Naive thymus-derived CD4-positive, alpha-beta T cell (primary cell): ENCODE measurements around the gene BCAT1. TPM values are rescaled to one million over a fixed set of nuclear protein-coding genes. Genes with fewer than 3 reads are reported as not detected.
"Not testable (repeated sequence)": the region's sequence is repeated elsewhere in the genome, so short reads cannot be mapped to it uniquely, and the experiment has no call there.

Experiments
- ATAC-seq: fragments of 150-1000 bp; cut with Tn5 transposase; 2 replicates; pipeline ENCODE4 v1.10.0; 2021; ENCODE audit warnings: mild to moderate bottlenecking, moderate library complexity
- CTCF ChIA-PET: fragments of 350-600 bp; sonication (Branson Sonifier 250); formaldehyde crosslinking; loops from one replicate; lab custom pipeline; 2021; ENCODE audit warnings: antibody characterized with exemption; lab: Charles Lee
- POLR2A ChIA-PET: fragments of 350-600 bp; sonication (Branson Sonifier 250); formaldehyde crosslinking; loops from one replicate; lab custom pipeline; 2021; ENCODE audit warnings: antibody characterized with exemption, inconsistent platforms; lab: Charles Lee
- DNase-seq, 9 donors: peaks; one replicate each; pipeline versions ENCODE4 v3.0.0 to v3.0.0-alpha.2; 2020 to 2022; ENCODE audit warnings: mixed read lengths in 1 of 9
- H3K27ac ChIP-seq: one replicate; pipeline ENCODE4 v1.7.0; 2013; ENCODE audit warnings: mild to moderate bottlenecking, low read depth, low read length, moderate library complexity
- H3K27me3 ChIP-seq, 2 donors: one replicate each; pipeline ENCODE4 v1.7.0; 2013; ENCODE audit warnings: low read length in 2 of 2, mild to moderate bottlenecking in 2 of 2, moderate library complexity in 2 of 2; ENCODE audit not compliant: control insufficient read depth in 2 of 2, insufficient read depth in 2 of 2
- H3K36me3 ChIP-seq, 3 experiments: 1 replicate in 2 of 3; 2 replicates in 1 of 3; pipeline ENCODE4 v1.7.0; 2013; ENCODE audit warnings: low read length in 3 of 3, mild to moderate bottlenecking in 3 of 3, moderate library complexity in 1 of 3; ENCODE audit not compliant: insufficient read depth in 3 of 3, control insufficient read depth in 2 of 3
- H3K4me1 ChIP-seq, 2 donors: one replicate each; pipeline ENCODE4 v1.7.0; 2013; ENCODE audit warnings: low read length in 2 of 2, mild to moderate bottlenecking in 2 of 2, moderate library complexity in 1 of 2; ENCODE audit not compliant: control insufficient read depth in 2 of 2, insufficient read depth in 2 of 2
- H3K4me3 ChIP-seq: 2 replicates; pipeline ENCODE4 v1.7.0; 2013; ENCODE audit warnings: mild to moderate bottlenecking, low read length
- H3K9me3 ChIP-seq, 3 experiments: 1 replicate in 2 of 3; 2 replicates in 1 of 3; pipeline ENCODE4 v1.7.0; 2013; ENCODE audit warnings: low read length in 3 of 3; ENCODE audit not compliant: control insufficient read depth in 2 of 3
- H3K27ac Mint-ChIP-seq, 9 donors: one replicate each; pipeline ENCODE4 v1.8.0; 2020 to 2022; ENCODE audit warnings: mixed read lengths in 9 of 9, mild to moderate bottlenecking in 8 of 9, moderate library complexity in 5 of 9, inconsistent platforms in 2 of 9
- H3K27me3 Mint-ChIP-seq, 5 donors: one replicate each; pipeline ENCODE4 v1.8.0; 2021 to 2022; ENCODE audit warnings: mixed read lengths in 5 of 5, mild to moderate bottlenecking in 1 of 5
- H3K36me3 Mint-ChIP-seq, 5 donors: one replicate each; pipeline ENCODE4 v1.8.0; 2020 to 2022; ENCODE audit warnings: mixed read lengths in 5 of 5, mild to moderate bottlenecking in 3 of 5, inconsistent platforms in 1 of 5
- H3K4me1 Mint-ChIP-seq, 7 donors: one replicate each; pipeline ENCODE4 v1.8.0; 2020 to 2022; ENCODE audit warnings: mixed read lengths in 7 of 7, mild to moderate bottlenecking in 3 of 7, inconsistent platforms in 1 of 7
- H3K4me3 Mint-ChIP-seq, 10 donors: one replicate each; pipeline ENCODE4 v1.8.0; 2020 to 2022; ENCODE audit warnings: mild to moderate bottlenecking in 10 of 10, mixed read lengths in 10 of 10, moderate library complexity in 6 of 10, inconsistent platforms in 2 of 10
- H3K9me3 Mint-ChIP-seq, 11 donors: one replicate each; pipeline ENCODE4 v1.8.0; 2020 to 2022; ENCODE audit warnings: mixed read lengths in 11 of 11, mild to moderate bottlenecking in 4 of 11, inconsistent platforms in 1 of 11, moderate library complexity in 1 of 11
- intact Hi-C, 2 donors: fragments of 100-400 bp; cut with micrococcal nuclease; formaldehyde crosslinking; loops; one replicate each; pipeline ENCODE4 v1.15.1; 2023
- polyA plus RNA-seq, 2 donors: library from polyadenylated mRNA; unstranded; fragments of 300-500 nt; fragmentation: Illumina TruSeq; gene quantifications; one replicate each; pipeline ENCODE4 v1.2.3, GENCODE V29; 2021
- total RNA-seq, 6 experiments: library from RNA in 5 of 6; stranded (reverse) in 5 of 6; gene quantifications; 1 replicate in 5 of 6; 2 replicates in 1 of 6; pipeline ENCODE4 v1.2.3 and lab custom pipeline; 2021 to 2026

Gene BCAT1
- total and polyA plus RNA-seq, 7 experiments from 2014 or later, result 0.70 to 29.3 (median 1.1) TPM

DNA sequence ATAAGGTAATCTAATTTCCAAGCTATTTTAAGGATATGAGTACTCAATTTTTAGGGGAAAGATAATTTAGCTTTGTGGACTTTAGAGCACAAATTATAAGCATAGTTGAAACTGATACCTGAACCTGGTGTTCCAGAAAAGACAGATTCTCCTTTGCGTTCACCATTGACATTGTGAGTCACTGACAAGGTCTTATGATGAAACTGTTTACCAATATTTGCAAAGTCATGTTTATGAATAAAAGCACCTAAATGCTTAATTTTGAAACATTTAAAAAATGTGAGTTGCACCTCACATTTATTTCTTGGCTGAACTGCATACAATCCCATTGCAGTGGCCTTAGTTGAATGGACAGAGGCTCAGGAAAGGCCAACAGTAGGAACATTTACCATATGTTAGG is 3.9 kb downstream of the BCAT1 start:
- Histone ChIP-seq H3K36me3 (no peaks in the 10 kb centered on the region), H3K4me3 (no peak overlapping the region), H3K9me3 (no peaks in the 10 kb centered on the region), H3K27ac (no peak overlapping the region), H3K4me1 (peaks cover 8 to 14% of the 10 kb centered on the region in 2 donors), H3K27me3 (peaks cover 0 to 8% of the 10 kb centered on the region in 2 donors)
- no peak overlapping the region for H3K4me3 Mint-ChIP-seq
- peaks cover 0 to 4% (median 0%) of the 10 kb centered on the region in 11 donors for H3K9me3 Mint-ChIP-seq
- ChIA-PET CTCF (no interaction called here), POLR2A (no interaction called here)
- peaks cover 0 to 16% (median 4%) of the 10 kb centered on the region in 5 donors for H3K36me3 Mint-ChIP-seq
- ATAC-seq, result no peak
- H3K27ac Mint-ChIP-seq, result no peak overlapping the region
- DNase-seq, result no peak
- H3K4me1 Mint-ChIP-seq, result peaks cover 13 to 64% (median 25%) of the 10 kb centered on the region in 7 donors
- intact Hi-C loops, result no loop called here
- peaks cover 18 to 83% (median 68%) of the 10 kb centered on the region in 5 donors for H3K27me3 Mint-ChIP-seq

DNA sequence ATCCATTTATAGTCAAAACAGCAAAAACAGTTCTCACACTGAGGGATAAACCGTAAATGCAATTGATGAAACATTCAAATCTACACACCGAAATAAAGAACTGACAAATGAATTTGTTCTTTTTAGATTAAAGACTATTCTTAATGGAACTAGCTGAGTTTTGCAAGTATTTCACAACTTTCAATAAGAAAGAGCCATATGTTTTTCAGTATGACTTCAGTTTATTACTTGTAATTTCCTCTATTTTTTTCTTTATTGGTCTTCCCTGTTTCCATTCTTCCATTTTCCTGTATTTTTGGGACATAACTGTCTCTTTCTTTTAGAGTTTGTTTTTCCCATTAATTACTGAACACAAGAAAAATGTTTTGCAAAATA is 4.3 kb downstream of the BCAT1 start:
- H3K27me3 ChIP-seq, result peaks cover 0 to 8% of the 10 kb centered on the region in 2 donors
- no peak for DNase-seq
- Mint-ChIP-seq H3K36me3 (peaks cover 0 to 16% (median 4%) of the 10 kb centered on the region in 5 donors), H3K4me3 (peak overlapping the region in 1 of 10 donors; percentile 4), H3K27ac (no peak overlapping the region), H3K27me3 (peaks cover 16 to 79% (median 64%) of the 10 kb centered on the region in 5 donors), H3K4me1 (peaks cover 13 to 63% (median 25%) of the 10 kb centered on the region in 7 donors), H3K9me3 (peaks cover 0 to 4% (median 0%) of the 10 kb centered on the region in 11 donors)
- no peaks in the 10 kb centered on the region for H3K36me3 ChIP-seq
- ChIA-PET POLR2A (no interaction called here), CTCF (interaction anchor here (0.6 kb wide), 1 partner anchor 86 kb away, joined by 3 read pairs; no protein-coding TSS in a partner anchor)
- peaks cover 8 to 14% of the 10 kb centered on the region in 2 donors for H3K4me1 ChIP-seq
- no peaks in the 10 kb centered on the region for H3K9me3 ChIP-seq
- intact Hi-C loops, result no loop called here
- no peak for ATAC-seq
- no peak overlapping the region for H3K4me3 ChIP-seq
- no peak overlapping the region for H3K27ac ChIP-seq

DNA sequence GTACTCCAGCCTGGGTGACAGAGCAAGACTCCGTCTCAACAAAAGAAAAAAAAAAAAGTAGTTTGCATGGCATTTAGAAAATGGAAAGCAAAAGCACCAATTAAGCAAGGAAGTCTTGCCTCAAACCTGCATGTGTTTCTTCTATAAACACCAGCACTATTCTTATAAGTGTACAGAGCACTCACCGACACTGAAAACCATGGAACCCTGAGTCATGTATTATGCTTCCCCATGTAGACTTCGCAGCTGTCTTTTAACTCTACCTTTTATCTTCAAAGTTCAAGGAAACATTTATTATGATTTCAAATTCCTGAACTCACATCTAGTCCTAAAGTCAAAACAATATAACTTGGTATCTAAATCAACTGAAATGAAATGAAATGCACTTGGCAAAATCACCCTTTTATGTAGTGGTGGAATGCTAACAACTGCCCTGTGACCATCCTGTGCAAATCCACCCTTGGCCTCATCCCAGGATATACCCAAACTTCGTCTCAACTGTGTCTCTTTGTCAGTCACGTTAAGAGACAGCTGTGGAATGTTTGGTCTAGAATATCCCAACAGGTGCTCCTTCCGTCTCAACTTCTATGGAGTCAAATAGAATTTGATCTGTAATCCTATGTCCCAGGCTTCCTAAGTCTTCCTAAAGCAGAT is 4.8 kb downstream of the BCAT1 start:
- Histone ChIP-seq H3K4me3 (no peak overlapping the region), H3K9me3 (no peaks in the 10 kb centered on the region), H3K36me3 (no peaks in the 10 kb centered on the region), H3K27ac (no peak overlapping the region), H3K4me1 (peaks cover 8 to 14% of the 10 kb centered on the region in 2 donors), H3K27me3 (peaks cover 0 to 8% of the 10 kb centered on the region in 2 donors)
- peaks cover 0 to 4% (median 0%) of the 10 kb centered on the region in 11 donors for H3K9me3 Mint-ChIP-seq
- ATAC-seq, result no peak
- H3K27ac Mint-ChIP-seq, result no peak overlapping the region
- H3K36me3 Mint-ChIP-seq, result peaks cover 0 to 16% (median 4%) of the 10 kb centered on the region in 5 donors
- no peak for DNase-seq
- peak overlapping the region in 1 of 10 donors; percentile 24 for H3K4me3 Mint-ChIP-seq
- POLR2A ChIA-PET, result no interaction called here
- CTCF ChIA-PET, result interaction anchor here (0.6 kb wide), 1 partner anchor 85 kb away, joined by 3 read pairs; no protein-coding TSS in a partner anchor
- intact Hi-C loops, result no loop called here
- H3K4me1 Mint-ChIP-seq, result peaks cover 13 to 58% (median 24%) of the 10 kb centered on the region in 7 donors
- H3K27me3 Mint-ChIP-seq, result peaks cover 13 to 78% (median 59%) of the 10 kb centered on the region in 5 donors

DNA sequence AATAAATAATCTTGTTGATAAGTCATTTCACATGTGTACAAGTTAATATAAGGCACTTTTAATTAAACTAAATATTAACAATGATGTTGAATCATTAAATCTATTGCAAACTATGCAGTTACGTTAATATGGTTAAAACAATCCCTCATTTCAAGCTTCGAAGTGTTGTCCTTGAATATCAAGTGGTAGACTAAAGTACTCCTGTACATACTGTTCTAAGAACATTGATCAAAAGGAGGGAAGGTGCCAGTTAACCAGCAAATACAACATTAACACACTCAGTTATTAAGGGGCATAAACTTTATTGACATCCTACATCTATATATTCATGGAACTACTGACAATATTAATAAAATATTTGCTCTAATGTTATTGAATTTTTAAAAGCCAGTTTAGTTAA is 8.7 kb downstream of the BCAT1 start:
- H3K4me3 Mint-ChIP-seq, result no peak overlapping the region

DNA sequence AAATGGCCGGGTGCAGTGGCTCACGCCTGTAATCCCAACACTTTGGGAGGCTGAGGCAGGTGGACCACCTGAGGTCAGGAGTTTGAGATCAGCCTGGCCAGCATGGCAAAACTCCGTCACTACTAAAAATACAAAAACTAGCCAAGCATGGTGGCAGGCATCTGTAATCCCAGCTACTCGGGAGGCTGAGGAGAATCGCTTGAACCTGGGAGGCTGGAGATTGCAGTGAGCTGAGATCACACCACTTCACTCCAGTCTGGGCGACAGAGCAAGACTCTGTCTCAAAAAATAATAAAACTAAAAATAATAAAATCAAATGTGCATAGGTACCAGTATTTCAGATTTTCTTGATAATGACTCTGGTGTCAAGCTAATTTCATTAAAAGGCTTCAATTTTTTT is 9.3 kb downstream of the BCAT1 start:
- Mint-ChIP-seq H3K27me3 (peaks cover 0 to 40% (median 19%) of the 10 kb centered on the region in 5 donors), H3K4me1 (peaks cover 0 to 23% (median 0%) of the 10 kb centered on the region in 7 donors), H3K36me3 (peaks cover 0 to 15% (median 4%) of the 10 kb centered on the region in 5 donors)
- H3K9me3 Mint-ChIP-seq, POLR2A ChIA-PET, H3K27me3 ChIP-seq, H3K4me3 ChIP-seq, H3K4me3 Mint-ChIP-seq, H3K4me1 ChIP-seq, H3K36me3 ChIP-seq, DNase-seq, H3K27ac ChIP-seq, intact Hi-C loops, ATAC-seq, H3K27ac Mint-ChIP-seq, H3K9me3 ChIP-seq: not testable (repeated sequence)
- CTCF ChIA-PET, result interaction anchor here (0.7 kb wide), 1 partner anchor 105 kb away, joined by 3 read pairs; no protein-coding TSS in a partner anchor

More for the DNA sequence above, 8.7 kb downstream of the BCAT1 start:
- ChIA-PET CTCF (interaction anchor here (0.7 kb wide), 1 partner anchor 105 kb away, joined by 3 read pairs; no protein-coding TSS in a partner anchor), POLR2A (no interaction called here)
- DNase-seq, result no peak
- no peaks in the 10 kb centered on the region for H3K9me3 ChIP-seq
- Mint-ChIP-seq H3K27me3 (peaks cover 0 to 45% (median 24%) of the 10 kb centered on the region in 5 donors), H3K4me1 (peaks cover 0 to 26% (median 0%) of the 10 kb centered on the region in 7 donors), H3K27ac (no peak overlapping the region), H3K9me3 (peaks cover 0 to 4% (median 0%) of the 10 kb centered on the region in 11 donors), H3K36me3 (peaks cover 0 to 15% (median 4%) of the 10 kb centered on the region in 5 donors)
- no peak overlapping the region for H3K27ac ChIP-seq
- H3K4me3 ChIP-seq, result no peak overlapping the region
- no peaks in the 10 kb centered on the region for H3K27me3 ChIP-seq
- ATAC-seq, result no peak
- no peaks in the 10 kb centered on the region for H3K4me1 ChIP-seq
- intact Hi-C loops, result no loop called here
- H3K36me3 ChIP-seq, result no peaks in the 10 kb centered on the region

DNA sequence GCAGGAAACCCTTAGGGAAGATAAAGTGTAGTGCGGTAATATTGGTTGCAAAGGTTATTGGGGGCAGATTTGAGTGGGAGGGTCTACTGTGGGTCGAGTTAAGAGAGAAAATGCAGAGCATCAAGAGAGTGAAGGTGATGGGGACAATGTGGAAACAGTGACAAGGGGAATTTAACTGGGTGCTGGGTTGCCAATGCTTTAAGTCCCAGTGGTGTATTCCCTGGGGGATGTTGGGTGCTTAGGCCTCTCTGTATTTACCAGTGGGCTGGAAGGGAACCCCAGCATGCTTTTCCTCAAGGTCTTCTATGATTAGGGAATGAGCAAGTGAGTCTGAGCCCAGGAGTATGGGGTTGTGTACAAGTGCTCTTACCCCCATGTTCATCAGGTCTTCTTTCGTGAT is 10.6 kb downstream of the BCAT1 start:
- Histone ChIP-seq H3K27me3 (no peaks in the 10 kb centered on the region), H3K9me3 (no peaks in the 10 kb centered on the region), H3K36me3 (no peaks in the 10 kb centered on the region), H3K4me3 (no peak overlapping the region), H3K4me1 (no peaks in the 10 kb centered on the region), H3K27ac (no peak overlapping the region)
- Mint-ChIP-seq H3K27ac (no peak overlapping the region), H3K4me1 (peaks cover 0 to 15% (median 0%) of the 10 kb centered on the region in 7 donors), H3K9me3 (peaks cover 0 to 4% (median 0%) of the 10 kb centered on the region in 11 donors), H3K4me3 (no peak overlapping the region), H3K36me3 (peaks cover 0 to 8% (median 3%) of the 10 kb centered on the region in 5 donors), H3K27me3 (peaks cover 0 to 32% (median 12%) of the 10 kb centered on the region in 5 donors)
- CTCF ChIA-PET, result no interaction called here
- ATAC-seq (no peak), DNase-seq (no peak)
- intact Hi-C loops, result no loop called here
- POLR2A ChIA-PET, result no interaction called here
